IPS DF 19.7 (cell line): ENCODE measurements around the gene KRTAP4-12.
"Not testable (repeated sequence)": the region's sequence is repeated elsewhere in the genome, so short reads cannot be mapped to it uniquely, and the experiment has no call there.

ENCODE experiments used
- DNase-seq: peaks from one replicate; pipeline ENCODE4 v3.0.0-alpha.2; 2013; ENCODE audit warnings: low read depth, low spot score

The KRTAP4-12 gene

GRCh38 chr17:41096055-41096454 is 27.9 kb downstream of the KRTAP4-12 start:
- no peak for DNase-seq

DNA sequence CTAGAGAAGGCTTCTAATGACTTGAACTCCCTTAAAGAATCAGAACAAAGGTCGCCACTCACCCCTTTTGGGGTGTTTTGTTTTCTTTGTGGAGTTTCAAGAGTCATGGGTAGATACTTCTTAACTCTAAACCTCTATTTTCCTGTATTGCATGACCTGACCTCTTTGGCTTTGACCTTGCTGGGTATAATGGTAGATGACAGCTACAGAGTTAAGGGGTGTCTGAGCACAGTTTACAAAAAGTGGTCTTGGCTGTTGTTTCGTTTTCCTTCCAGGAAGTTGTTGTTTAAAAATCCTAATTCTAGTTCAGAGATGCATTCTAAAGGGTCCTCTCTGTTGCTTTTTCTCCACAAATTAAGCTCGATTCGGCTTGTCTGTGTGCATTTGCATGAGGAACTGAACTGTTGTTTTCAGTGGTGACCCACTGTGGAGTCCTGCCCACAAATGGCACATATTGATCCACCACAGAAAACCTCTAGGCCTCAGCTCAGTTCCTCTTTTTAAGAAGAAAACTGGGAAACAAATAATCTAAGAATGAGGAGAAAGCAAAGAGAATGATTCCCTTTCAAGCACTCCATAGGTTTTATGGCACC is 35.1 kb downstream of the KRTAP4-12 start:
- not testable (repeated sequence) for DNase-seq

DNA sequence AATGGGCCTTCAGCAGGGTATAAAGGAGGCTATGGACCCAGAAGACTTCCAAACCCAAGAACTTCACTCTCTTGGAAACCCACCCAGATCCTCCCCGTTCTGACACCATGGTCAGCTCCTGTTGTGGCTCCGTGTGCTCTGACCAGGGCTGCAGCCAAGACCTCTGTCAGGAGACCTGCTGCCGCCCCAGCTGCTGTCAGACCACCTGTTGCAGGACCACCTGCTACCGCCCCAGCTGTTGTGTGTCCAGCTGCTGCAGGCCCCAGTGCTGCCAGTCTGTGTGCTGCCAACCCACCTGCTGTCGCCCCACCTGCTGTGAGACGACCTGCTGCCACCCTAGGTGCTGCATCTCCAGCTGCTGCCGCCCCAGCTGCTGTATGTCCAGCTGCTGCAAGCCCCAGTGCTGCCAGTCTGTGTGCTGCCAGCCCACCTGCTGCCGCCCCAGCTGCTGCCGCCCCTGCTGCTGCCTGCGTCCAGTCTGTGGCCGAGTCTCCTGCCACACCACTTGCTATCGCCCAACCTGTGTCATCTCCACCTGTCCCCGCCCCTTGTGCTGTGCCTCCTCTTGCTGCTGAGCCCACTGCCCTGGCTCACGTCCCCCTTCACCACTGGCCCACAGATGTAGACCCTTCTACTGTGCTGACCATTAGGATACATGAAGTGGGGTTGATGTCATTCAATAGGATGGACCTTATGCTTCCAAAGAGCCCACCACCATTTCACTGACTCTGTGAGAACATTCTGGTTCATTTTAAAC is 39.7 kb downstream of the KRTAP4-12 start, which contains the start of gene KRTAP4-7:
KRTAP4-7 (plus strand) TSS at position 51 of the 757 bp plus-strand sequence; CDS start at position 108, 57 bp downstream.
- DNase-seq: not testable (repeated sequence)

GRCh38 chr17:41083427-41083826 is 40.6 kb downstream of the KRTAP4-12 start:
- not testable (repeated sequence) for DNase-seq

DNA sequence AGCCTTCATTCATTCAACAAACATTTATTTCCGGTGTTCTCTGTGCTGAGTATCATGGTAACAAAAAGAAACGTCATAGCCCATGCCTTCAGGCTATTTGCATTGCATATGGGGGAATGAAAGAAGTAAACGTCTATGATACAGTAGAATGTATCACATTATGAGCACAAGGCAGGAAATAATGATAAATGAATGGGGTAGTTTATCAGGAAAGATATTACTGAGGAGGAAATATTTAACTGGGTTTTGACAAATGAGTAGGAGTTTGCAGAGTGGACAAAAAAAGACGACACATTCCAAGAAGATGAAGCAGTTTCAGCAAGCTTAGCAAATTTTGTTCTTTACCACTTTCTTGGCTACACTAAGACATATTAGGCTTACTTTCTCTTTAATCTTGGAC is 41.4 kb downstream of the KRTAP4-12 start:
- no peak for DNase-seq

DNA sequence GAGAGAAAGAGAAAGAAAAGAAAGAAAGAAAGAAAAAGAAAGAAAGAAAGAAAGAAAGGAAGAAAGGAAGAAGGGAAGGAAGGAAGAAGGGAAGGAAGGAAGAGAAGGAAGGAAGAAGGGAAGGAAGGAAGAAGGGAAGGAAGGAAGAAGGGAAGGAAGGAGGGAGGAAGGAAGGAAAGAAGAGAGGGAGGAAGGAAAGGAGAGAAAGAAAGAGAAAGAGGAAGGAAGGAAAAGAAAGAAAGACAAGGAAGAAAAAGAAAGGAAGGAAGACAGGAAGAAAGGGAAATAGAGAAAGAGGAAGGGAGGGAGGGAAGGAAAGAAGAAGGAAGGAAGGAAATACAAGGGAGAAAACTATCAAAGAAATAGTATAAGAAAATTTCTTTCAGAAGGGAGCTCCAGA is 47.2 kb downstream of the KRTAP4-12 start:
- DNase-seq: no peak

DNA sequence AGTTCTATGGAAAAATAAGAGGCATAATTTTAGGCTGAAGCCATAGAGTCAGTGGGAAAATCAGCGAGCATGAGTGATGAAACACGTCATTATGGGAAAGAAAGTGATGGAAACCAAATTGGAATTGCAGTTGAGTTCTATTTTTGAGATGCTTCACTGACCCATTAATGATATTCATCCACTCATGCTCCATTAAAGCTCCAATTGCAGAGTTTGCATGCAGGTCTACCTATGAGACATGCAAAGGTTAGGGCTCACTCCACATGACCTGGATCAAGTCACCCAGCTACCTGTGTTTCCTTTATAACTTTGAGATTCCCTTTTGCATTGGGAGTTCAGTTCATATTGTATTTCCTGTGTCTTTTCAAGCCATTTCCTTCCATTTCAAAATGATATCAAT is 50.3 kb downstream of the KRTAP4-12 start:
- DNase-seq: no peak
